HFF-Myc (cell line): ENCODE measurements around the gene CTNNAL1.

Experiments
- DNase-seq: peaks from one replicate; pipeline ENCODE4 v3.0.0-alpha.2; 2011; ENCODE audit warnings: low read depth; ENCODE audit errors: extremely low read depth
- H3K4me3 ChIP-seq: replicated peaks from 2 replicates; pipeline ENCODE4 v1.5.1; 2011; ENCODE audit warnings: low read depth, mild to moderate bottlenecking, control low read depth, low read length
- TF ChIP-seq, protein P1 (sequence below): IDR thresholded peaks from 2 replicates; pipeline ENCODE4 v1.5.1; 2012; ENCODE audit warnings: mild to moderate bottlenecking, low read depth, low read length, control low read depth; ENCODE audit errors: missing control alignments

CTNNAL1 gene

DNA sequence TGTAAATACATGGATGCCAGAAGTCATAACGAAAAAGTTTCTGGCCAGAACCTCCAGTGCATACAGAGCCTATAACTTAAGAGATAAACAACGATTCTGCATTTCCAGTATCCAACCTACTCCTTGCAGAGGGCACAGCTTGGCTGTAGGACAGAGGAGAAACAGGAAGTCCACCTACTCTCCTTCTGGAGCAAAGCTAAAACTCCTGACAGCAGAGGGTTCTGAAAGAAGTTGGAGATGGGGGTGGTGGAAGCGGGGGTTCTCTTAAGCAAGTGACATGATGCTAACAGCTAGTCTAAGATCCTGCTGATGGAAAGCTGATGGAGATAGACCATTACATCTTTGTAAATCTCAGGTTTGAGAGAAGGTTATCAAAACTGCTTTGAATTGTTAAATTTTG, 35.5 kb upstream of the CTNNAL1 start:
- no peak for DNase-seq
- TF ChIP-seq, protein P1, sequence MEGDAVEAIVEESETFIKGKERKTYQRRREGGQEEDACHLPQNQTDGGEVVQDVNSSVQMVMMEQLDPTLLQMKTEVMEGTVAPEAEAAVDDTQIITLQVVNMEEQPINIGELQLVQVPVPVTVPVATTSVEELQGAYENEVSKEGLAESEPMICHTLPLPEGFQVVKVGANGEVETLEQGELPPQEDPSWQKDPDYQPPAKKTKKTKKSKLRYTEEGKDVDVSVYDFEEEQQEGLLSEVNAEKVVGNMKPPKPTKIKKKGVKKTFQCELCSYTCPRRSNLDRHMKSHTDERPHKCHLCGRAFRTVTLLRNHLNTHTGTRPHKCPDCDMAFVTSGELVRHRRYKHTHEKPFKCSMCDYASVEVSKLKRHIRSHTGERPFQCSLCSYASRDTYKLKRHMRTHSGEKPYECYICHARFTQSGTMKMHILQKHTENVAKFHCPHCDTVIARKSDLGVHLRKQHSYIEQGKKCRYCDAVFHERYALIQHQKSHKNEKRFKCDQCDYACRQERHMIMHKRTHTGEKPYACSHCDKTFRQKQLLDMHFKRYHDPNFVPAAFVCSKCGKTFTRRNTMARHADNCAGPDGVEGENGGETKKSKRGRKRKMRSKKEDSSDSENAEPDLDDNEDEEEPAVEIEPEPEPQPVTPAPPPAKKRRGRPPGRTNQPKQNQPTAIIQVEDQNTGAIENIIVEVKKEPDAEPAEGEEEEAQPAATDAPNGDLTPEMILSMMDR = no peak

DNA sequence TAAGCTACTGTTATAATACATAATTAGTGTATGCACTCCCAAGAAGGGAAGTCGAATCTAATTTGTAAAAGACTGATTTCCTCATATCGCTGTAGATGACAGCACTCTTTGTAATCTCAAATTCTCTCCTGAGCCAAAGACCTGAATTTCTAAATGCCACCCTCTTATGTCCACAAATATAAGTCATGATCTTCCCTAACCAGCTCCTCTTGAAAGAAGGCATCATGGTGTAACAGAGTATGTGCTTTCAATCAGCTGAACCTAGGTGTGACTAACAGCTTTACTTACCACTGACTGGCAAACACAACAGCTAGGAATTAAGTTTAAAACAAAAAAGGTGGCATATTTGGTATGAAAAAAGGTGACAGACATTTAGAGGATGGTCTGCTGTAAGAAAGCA, 34.0 kb upstream of the CTNNAL1 start:
- H3K4me3 ChIP-seq = no peak overlapping the region
- no peak for DNase-seq
- TF ChIP-seq, protein P1 = no peak

More for the DNA sequence above, 35.5 kb upstream of the CTNNAL1 start:
- H3K4me3 ChIP-seq = no peak overlapping the region

DNA sequence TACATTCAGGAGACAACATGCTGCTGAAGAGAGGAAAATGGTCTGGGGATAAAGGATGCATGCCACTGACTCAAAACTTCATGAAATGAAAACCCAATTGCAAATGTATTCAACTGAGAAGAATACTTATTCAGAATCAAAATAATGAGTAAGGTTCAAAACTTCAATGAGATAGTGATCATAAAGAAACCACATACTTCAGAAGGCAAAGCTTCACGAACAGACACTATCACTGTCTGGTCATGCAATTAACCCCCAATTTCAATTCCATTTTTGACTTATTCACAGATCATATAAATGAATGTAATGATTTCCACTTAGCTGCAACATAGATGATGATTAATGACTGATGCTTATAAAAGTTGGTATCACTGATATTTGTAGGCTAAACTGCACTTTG, 33.0 kb upstream of the CTNNAL1 start:
- no peak overlapping the region for H3K4me3 ChIP-seq
- TF ChIP-seq, protein P1 = no peak
- no peak for DNase-seq

DNA sequence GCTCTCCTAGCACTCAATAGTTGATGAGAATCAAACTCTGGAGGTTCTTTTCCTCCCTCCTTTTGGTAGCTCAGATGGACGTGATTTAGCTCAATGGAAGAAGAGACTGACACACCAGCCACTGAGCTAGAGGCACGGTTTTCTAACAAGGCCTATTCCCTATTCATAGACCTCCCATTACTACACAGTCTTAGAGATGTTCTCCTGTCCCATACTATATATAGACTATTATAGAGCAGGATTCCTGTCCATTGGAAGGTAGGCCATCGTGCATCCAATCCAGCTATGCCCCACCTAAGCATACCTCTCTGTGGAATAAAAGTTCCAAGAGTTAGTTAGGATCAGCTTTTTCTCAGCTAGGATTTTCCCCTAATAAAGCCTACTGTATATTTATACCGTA, 30.3 kb upstream of the CTNNAL1 start:
- H3K4me3 ChIP-seq = no peak overlapping the region
- no peak for DNase-seq
- TF ChIP-seq, protein P1 = no peak

DNA sequence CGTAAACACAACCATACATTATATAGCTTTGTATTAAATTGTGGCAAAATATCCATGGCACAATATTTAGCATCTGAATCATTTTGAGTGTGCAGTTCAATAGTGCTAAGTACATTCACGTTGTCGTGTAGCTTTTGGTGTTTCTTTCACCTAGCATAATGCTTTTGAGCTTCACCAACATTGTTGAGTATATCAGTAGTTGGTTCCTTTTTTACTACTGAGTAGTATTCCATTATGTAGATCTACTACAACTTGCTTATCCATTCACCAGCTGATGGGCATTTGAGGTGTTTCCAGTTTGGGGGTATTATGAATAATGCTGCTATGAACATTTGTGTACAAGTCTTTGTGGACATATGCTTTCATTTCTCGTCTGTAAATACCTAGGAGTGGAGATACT, 27.3 kb upstream of the CTNNAL1 start:
- TF ChIP-seq, protein P1 = no peak
- H3K4me3 ChIP-seq = no peak overlapping the region
- DNase-seq = no peak

DNA sequence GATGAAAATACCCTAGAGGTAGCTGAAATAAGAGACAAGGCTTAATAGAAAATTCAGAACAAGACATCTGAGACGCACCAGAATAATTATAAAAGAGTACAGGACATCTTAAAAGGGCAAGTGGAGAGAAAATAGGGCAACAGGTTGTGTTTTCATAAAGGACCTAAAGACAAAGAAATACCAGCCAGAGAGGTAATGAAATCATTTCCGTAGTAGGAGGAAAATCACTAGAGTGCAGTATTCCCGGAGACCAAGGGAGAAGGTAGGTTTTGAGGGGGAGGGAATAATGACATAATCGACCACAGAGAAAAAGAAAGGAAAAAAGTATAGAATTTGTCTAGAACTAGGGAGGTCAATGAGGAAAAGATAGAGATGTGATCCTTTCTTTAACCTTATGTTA, 26.2 kb upstream of the CTNNAL1 start:
- TF ChIP-seq, protein P1 = no peak

DNA sequence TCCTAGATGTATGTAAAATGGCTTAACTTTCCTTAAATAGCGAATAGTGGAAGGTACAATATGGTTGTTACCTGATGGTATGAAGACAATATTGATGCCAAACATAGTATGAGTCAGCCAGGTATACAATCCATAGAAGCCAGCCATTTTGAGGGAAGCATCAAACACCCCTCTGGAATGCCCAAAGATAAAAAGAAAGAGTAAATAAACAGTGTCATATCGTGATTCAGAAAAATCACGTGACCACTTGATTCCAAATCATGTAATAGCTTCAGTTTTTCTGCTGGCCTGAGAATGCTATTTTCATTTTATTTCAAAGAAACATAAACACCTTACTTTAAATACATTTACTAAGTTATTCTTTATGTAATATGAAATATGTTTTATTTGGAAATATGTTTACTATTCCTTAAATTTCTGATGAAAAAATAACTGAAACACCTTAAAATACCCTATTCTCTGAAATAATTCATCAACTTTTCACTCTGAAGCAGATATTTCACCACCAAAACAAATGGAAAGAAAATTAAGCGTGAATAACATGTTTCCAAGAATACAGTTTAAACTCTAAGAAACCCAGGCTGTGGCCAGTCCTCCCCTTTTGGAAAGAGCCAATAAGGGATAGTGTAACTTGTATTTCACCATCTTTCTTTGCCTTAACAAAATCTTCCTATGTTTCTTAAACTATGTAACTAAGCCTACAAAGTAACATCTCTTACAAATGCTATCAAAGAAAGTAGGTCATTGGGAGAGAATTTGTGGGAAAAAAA, 24.8 kb upstream of the CTNNAL1 start:
- TF ChIP-seq, protein P1 = no peak
- DNase-seq = no peak
- no peak overlapping the region for H3K4me3 ChIP-seq

More for the DNA sequence above, 26.2 kb upstream of the CTNNAL1 start:
- no peak for DNase-seq
- H3K4me3 ChIP-seq = no peak overlapping the region
